Stimulated activated memory B cell treated with anti-CD40 and anti-IgM and Interleukin-4, amounts not matched to agents 10 μg/mL and 1 μg/mL and 100 μg/mL, for 72 hours (primary cell): Measurements from ENCODE around the gene C4BPB.
A peak's percentile ranks its signal among the peaks of the same experiment; 100 is the strongest.

Experiments
- ATAC-seq: fragments of 150-1000 bp; cut with Tn5 transposase; 2 replicates; pipeline ENCODE4 v1.10.0; 2021
- H3K27ac Mint-ChIP-seq: one replicate; pipeline ENCODE4 v1.8.0; 2022; ENCODE audit warnings: mild to moderate bottlenecking, mixed read lengths
- H3K27me3 Mint-ChIP-seq: one replicate; pipeline ENCODE4 v1.8.0; 2022; ENCODE audit warnings: mixed read lengths
- H3K36me3 Mint-ChIP-seq: one replicate; pipeline ENCODE4 v1.8.0; 2022; ENCODE audit warnings: mixed read lengths
- H3K4me1 Mint-ChIP-seq: one replicate; pipeline ENCODE4 v1.8.0; 2022; ENCODE audit warnings: mixed read lengths
- H3K4me3 Mint-ChIP-seq: one replicate; pipeline ENCODE4 v1.8.0; 2022; ENCODE audit warnings: mild to moderate bottlenecking, moderate library complexity, mixed read lengths
- H3K9me3 Mint-ChIP-seq: one replicate; pipeline ENCODE4 v1.8.0; 2022; ENCODE audit warnings: mixed read lengths

C4BPB gene

GRCh38 chr1:207071426-207071825, 17.2 kb upstream of the C4BPB start:
- Mint-ChIP-seq H3K27me3 (no peaks in the 10 kb centered on the region), H3K4me3 (no peak overlapping the region), H3K9me3 (no peaks in the 10 kb centered on the region), H3K4me1 (peaks cover 23% of the 10 kb centered on the region), H3K36me3 (peaks cover 53% of the 10 kb centered on the region), H3K27ac (no peak overlapping the region)
- ATAC-seq, result no peak

- H3K9me3 Mint-ChIP-seq, result no peaks in the 10 kb centered on the region
- peaks cover 23% of the 10 kb centered on the region for H3K4me1 Mint-ChIP-seq
- no peaks in the 10 kb centered on the region for H3K27me3 Mint-ChIP-seq
- peaks cover 51% of the 10 kb centered on the region for H3K36me3 Mint-ChIP-seq
- H3K4me3 Mint-ChIP-seq, result no peak overlapping the region
- no peak overlapping the region for H3K27ac Mint-ChIP-seq
- no peak for ATAC-seq
These were observed 16.4 kb upstream of the C4BPB start for GRCh38 chr1:207072233-207072632.

- H3K36me3 Mint-ChIP-seq, result peaks cover 36% of the 10 kb centered on the region
- H3K27me3 Mint-ChIP-seq, result no peaks in the 10 kb centered on the region
- H3K4me1 Mint-ChIP-seq, result peaks cover 20% of the 10 kb centered on the region
- no peak overlapping the region for H3K27ac Mint-ChIP-seq
- no peaks in the 10 kb centered on the region for H3K9me3 Mint-ChIP-seq
- H3K4me3 Mint-ChIP-seq, result no peak overlapping the region
- no peak for ATAC-seq
These were observed 14.5 kb upstream of the C4BPB start for GRCh38 chr1:207073906-207074820.

GRCh38 chr1:207076181-207076955, 12.3 kb upstream of the C4BPB start:
- ATAC-seq, result no peak
- H3K27ac Mint-ChIP-seq, result no peak overlapping the region

GRCh38 chr1:207077012-207077411, 11.6 kb upstream of the C4BPB start:
- H3K4me1 Mint-ChIP-seq, result no peaks in the 10 kb centered on the region
- H3K27ac Mint-ChIP-seq, result no peak overlapping the region
- ATAC-seq, result no peak
- H3K36me3 Mint-ChIP-seq, result peaks cover 27% of the 10 kb centered on the region
- H3K27me3 Mint-ChIP-seq, result no peaks in the 10 kb centered on the region
- H3K9me3 Mint-ChIP-seq, result no peaks in the 10 kb centered on the region
- no peak overlapping the region for H3K4me3 Mint-ChIP-seq

More at GRCh38 chr1:207076181-207076955, 12.3 kb upstream of the C4BPB start:
- no peaks in the 10 kb centered on the region for H3K9me3 Mint-ChIP-seq
- H3K4me1 Mint-ChIP-seq, result no peaks in the 10 kb centered on the region
- no peaks in the 10 kb centered on the region for H3K27me3 Mint-ChIP-seq
- H3K36me3 Mint-ChIP-seq, result peaks cover 30% of the 10 kb centered on the region
- no peak overlapping the region for H3K4me3 Mint-ChIP-seq

- peak; percentile 72 for ATAC-seq
- Mint-ChIP-seq H3K4me1 (no peaks in the 10 kb centered on the region), H3K36me3 (peaks cover 20% of the 10 kb centered on the region), H3K27me3 (no peaks in the 10 kb centered on the region), H3K27ac (no peak overlapping the region), H3K4me3 (no peak overlapping the region), H3K9me3 (no peaks in the 10 kb centered on the region)
These were observed 10.9 kb upstream of the C4BPB start for GRCh38 chr1:207077470-207078377.

GRCh38 chr1:207078578-207079132, 10.0 kb upstream of the C4BPB start:
- H3K36me3 Mint-ChIP-seq, result peaks cover 11% of the 10 kb centered on the region
- H3K4me1 Mint-ChIP-seq, result no peaks in the 10 kb centered on the region
- ATAC-seq, result no peak
- no peak overlapping the region for H3K27ac Mint-ChIP-seq
- no peak overlapping the region for H3K4me3 Mint-ChIP-seq
- H3K9me3 Mint-ChIP-seq, result no peaks in the 10 kb centered on the region
- H3K27me3 Mint-ChIP-seq, result no peaks in the 10 kb centered on the region

GRCh38 chr1:207079706-207080241, 8.9 kb upstream of the C4BPB start:
- Mint-ChIP-seq H3K4me1 (peaks cover 4% of the 10 kb centered on the region), H3K9me3 (no peaks in the 10 kb centered on the region), H3K36me3 (peaks cover 5% of the 10 kb centered on the region), H3K27ac (no peak overlapping the region), H3K4me3 (no peak overlapping the region), H3K27me3 (no peaks in the 10 kb centered on the region)
- no peak for ATAC-seq

GRCh38 chr1:207081088-207081487, 7.6 kb upstream of the C4BPB start:
- H3K36me3 Mint-ChIP-seq, result no peaks in the 10 kb centered on the region
- no peaks in the 10 kb centered on the region for H3K27me3 Mint-ChIP-seq
- no peak for ATAC-seq
- no peak overlapping the region for H3K4me3 Mint-ChIP-seq
- H3K4me1 Mint-ChIP-seq, result peaks cover 11% of the 10 kb centered on the region
- H3K9me3 Mint-ChIP-seq, result no peaks in the 10 kb centered on the region
- no peak overlapping the region for H3K27ac Mint-ChIP-seq

GRCh38 chr1:207081806-207082205, 6.9 kb upstream of the C4BPB start:
- H3K4me3 Mint-ChIP-seq, result no peak overlapping the region
- no peaks in the 10 kb centered on the region for H3K27me3 Mint-ChIP-seq
- no peak for ATAC-seq
- H3K36me3 Mint-ChIP-seq, result no peaks in the 10 kb centered on the region
- no peak overlapping the region for H3K27ac Mint-ChIP-seq
- H3K4me1 Mint-ChIP-seq, result peaks cover 11% of the 10 kb centered on the region
- no peaks in the 10 kb centered on the region for H3K9me3 Mint-ChIP-seq

- Mint-ChIP-seq H3K27ac (no peak overlapping the region), H3K27me3 (no peaks in the 10 kb centered on the region), H3K36me3 (no peaks in the 10 kb centered on the region), H3K4me3 (no peak overlapping the region), H3K4me1 (peaks cover 15% of the 10 kb centered on the region), H3K9me3 (no peaks in the 10 kb centered on the region)
- no peak for ATAC-seq
These were observed 4.4 kb upstream of the C4BPB start for GRCh38 chr1:207084232-207084631.

GRCh38 chr1:207084701-207085180, 3.9 kb upstream of the C4BPB start:
- Mint-ChIP-seq H3K27ac (no peak overlapping the region), H3K27me3 (no peaks in the 10 kb centered on the region), H3K36me3 (no peaks in the 10 kb centered on the region), H3K4me3 (no peak overlapping the region), H3K9me3 (no peaks in the 10 kb centered on the region), H3K4me1 (peaks cover 20% of the 10 kb centered on the region)
- ATAC-seq, result peak; percentile 70

- H3K4me3 Mint-ChIP-seq, result no peak overlapping the region
- H3K27me3 Mint-ChIP-seq, result no peaks in the 10 kb centered on the region
- no peaks in the 10 kb centered on the region for H3K9me3 Mint-ChIP-seq
- no peak for ATAC-seq
- peaks cover 20% of the 10 kb centered on the region for H3K4me1 Mint-ChIP-seq
- no peaks in the 10 kb centered on the region for H3K36me3 Mint-ChIP-seq
- no peak overlapping the region for H3K27ac Mint-ChIP-seq
These were observed 2.8 kb upstream of the C4BPB start for GRCh38 chr1:207085887-207086286.

GRCh38 chr1:207088161-207088560, 499 bp upstream of the C4BPB start:
- H3K4me1 Mint-ChIP-seq, result peaks cover 20% of the 10 kb centered on the region
- ATAC-seq, result no peak
- no peak overlapping the region for H3K4me3 Mint-ChIP-seq
- H3K27ac Mint-ChIP-seq, result no peak overlapping the region
- H3K36me3 Mint-ChIP-seq, result no peaks in the 10 kb centered on the region
- no peaks in the 10 kb centered on the region for H3K27me3 Mint-ChIP-seq
- no peaks in the 10 kb centered on the region for H3K9me3 Mint-ChIP-seq
